ENCODE measurements around the gene COX8A. TPM values are rescaled to one million over a fixed set of nuclear protein-coding genes. Genes with fewer than 3 reads are reported as not detected.

Gene COX8A
- total and polyA plus RNA-seq, 9 of the 15 experiments (the other 6 are each of a cell fraction or from before 2014, with no cell fraction given) = 274 to 1,206 (median 526) TPM

- TF ChIP-seq TFE3 (CRISPR knock-in tag; IDR thresholded peaks at IDR 0.05) = no peak
- no peak for TF ChIP-seq BRF2 (IDR thresholded peaks at IDR 0.05; ENCODE audit: borderline replicate concordance, insufficient read depth, insufficient read length)
- peak; percentile 72 to 79 for TF ChIP-seq RAD21 (CRISPR knock-in tag; conservative IDR thresholded peaks at IDR 0.05 in 1 of 2, IDR thresholded peaks at IDR 0.05 in 1 of 2)
- no peak for TF ChIP-seq ZNF197 (CRISPR knock-in tag; IDR thresholded peaks at IDR 0.05; ENCODE audit: low read depth)
- TF ChIP-seq ZNF79 (CRISPR knock-in tag; IDR thresholded peaks at IDR 0.05; ENCODE audit: low read depth) = no peak
- no peak for TF ChIP-seq FIP1L1 (IDR thresholded peaks at IDR 0.05; ENCODE audit: low read depth, low read length, poor library complexity, severe bottlenecking)
- no peak for TF ChIP-seq NFRKB (IDR thresholded peaks at IDR 0.05; ENCODE audit: low read depth)
- TF ChIP-seq NFATC3 (IDR thresholded peaks at IDR 0.05) = no peak
- no peak for TF ChIP-seq RAD51 (IDR thresholded peaks at IDR 0.05; ENCODE audit: borderline replicate concordance, low read depth)
- TF ChIP-seq, protein P1, sequence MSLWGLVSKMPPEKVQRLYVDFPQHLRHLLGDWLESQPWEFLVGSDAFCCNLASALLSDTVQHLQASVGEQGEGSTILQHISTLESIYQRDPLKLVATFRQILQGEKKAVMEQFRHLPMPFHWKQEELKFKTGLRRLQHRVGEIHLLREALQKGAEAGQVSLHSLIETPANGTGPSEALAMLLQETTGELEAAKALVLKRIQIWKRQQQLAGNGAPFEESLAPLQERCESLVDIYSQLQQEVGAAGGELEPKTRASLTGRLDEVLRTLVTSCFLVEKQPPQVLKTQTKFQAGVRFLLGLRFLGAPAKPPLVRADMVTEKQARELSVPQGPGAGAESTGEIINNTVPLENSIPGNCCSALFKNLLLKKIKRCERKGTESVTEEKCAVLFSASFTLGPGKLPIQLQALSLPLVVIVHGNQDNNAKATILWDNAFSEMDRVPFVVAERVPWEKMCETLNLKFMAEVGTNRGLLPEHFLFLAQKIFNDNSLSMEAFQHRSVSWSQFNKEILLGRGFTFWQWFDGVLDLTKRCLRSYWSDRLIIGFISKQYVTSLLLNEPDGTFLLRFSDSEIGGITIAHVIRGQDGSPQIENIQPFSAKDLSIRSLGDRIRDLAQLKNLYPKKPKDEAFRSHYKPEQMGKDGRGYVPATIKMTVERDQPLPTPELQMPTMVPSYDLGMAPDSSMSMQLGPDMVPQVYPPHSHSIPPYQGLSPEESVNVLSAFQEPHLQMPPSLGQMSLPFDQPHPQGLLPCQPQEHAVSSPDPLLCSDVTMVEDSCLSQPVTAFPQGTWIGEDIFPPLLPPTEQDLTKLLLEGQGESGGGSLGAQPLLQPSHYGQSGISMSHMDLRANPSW (CRISPR knock-in tag; IDR thresholded peaks at IDR 0.05) = no peak
- TF ChIP-seq, protein P2, sequence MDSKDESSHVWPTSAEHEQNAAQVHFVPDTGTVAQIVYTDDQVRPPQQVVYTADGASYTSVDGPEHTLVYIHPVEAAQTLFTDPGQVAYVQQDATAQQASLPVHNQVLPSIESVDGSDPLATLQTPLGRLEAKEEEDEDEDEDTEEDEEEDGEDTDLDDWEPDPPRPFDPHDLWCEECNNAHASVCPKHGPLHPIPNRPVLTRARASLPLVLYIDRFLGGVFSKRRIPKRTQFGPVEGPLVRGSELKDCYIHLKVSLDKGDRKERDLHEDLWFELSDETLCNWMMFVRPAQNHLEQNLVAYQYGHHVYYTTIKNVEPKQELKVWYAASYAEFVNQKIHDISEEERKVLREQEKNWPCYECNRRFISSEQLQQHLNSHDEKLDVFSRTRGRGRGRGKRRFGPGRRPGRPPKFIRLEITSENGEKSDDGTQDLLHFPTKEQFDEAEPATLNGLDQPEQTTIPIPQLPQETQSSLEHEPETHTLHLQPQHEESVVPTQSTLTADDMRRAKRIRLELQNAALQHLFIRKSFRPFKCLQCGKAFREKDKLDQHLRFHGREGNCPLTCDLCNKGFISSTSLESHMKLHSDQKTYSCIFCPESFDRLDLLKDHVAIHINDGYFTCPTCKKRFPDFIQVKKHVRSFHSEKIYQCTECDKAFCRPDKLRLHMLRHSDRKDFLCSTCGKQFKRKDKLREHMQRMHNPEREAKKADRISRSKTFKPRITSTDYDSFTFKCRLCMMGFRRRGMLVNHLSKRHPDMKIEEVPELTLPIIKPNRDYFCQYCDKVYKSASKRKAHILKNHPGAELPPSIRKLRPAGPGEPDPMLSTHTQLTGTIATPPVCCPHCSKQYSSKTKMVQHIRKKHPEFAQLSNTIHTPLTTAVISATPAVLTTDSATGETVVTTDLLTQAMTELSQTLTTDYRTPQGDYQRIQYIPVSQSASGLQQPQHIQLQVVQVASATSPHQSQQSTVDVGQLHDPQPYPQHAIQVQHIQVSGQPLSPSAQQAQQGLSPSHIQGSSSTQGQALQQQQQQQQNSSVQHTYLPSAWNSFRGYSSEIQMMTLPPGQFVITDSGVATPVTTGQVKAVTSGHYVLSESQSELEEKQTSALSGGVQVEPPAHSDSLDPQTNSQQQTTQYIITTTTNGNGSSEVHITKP (IDR thresholded peaks at IDR 0.05; ENCODE audit: partially characterized antibody) = peak; percentile 15
- TF ChIP-seq MBD2 (IDR thresholded peaks at IDR 0.05; ENCODE audit: borderline replicate concordance, low read depth) = no peak
- no peak for TF ChIP-seq SMAD2 (IDR thresholded peaks at IDR 0.05; ENCODE audit: low read depth, low read length)
- TF ChIP-seq RUNX1 (IDR thresholded peaks at IDR 0.05; ENCODE audit: low read depth) = no peak
- TF ChIP-seq STAT5A (IDR thresholded peaks at IDR 0.05; ENCODE audit: borderline replicate concordance, low read length) = no peak
- no peak for TF ChIP-seq ZC3H11A (IDR thresholded peaks at IDR 0.05; ENCODE audit: low read depth, low read length)
- TF ChIP-seq, protein P3, sequence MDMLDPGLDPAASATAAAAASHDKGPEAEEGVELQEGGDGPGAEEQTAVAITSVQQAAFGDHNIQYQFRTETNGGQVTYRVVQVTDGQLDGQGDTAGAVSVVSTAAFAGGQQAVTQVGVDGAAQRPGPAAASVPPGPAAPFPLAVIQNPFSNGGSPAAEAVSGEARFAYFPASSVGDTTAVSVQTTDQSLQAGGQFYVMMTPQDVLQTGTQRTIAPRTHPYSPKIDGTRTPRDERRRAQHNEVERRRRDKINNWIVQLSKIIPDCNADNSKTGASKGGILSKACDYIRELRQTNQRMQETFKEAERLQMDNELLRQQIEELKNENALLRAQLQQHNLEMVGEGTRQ (CRISPR knock-in tag; IDR thresholded peaks at IDR 0.05) = no peak
- no peak for TF ChIP-seq FOXA1 (IDR thresholded peaks at IDR 0.05; ENCODE audit: borderline replicate concordance)
Measured at GRCh38 chr11:63945477-63946163, 28.8 kb upstream of the COX8A start (continued).

All from K562 (cell line).